HCT116 (cell line): ENCODE results near the gene CD320. TPM values are rescaled to one million over a fixed set of nuclear protein-coding genes. Genes with fewer than 3 reads are reported as not detected.

Source experiments
- ATAC-seq: fragments of 200-7000 bp; cut with Tn5 transposase; 2 replicates; pipeline ENCODE4 v1.9.1; 2020; ENCODE audit warnings: mild to moderate bottlenecking, moderate library complexity
- BruUV-seq: library from RNA; stranded (reverse); fragments of 400-500 nt; replicated peaks from 2 replicates; lab custom pipeline; 2021; lab: Mats Ljungman, UMichigan
- CTCF ChIA-PET: fragments of 300-600 bp; sonication (Branson Sonifier 250); formaldehyde crosslinking; loops from one replicate; lab custom pipeline; 2021; ENCODE audit warnings: antibody characterized with exemption; lab: Charles Lee
- POLR2A ChIA-PET: fragments of 300-600, 350-600 bp; sonication (Branson Sonifier 250); formaldehyde crosslinking; loops from one replicate; lab custom pipeline; 2021; ENCODE audit warnings: antibody characterized with exemption; lab: Charles Lee
- RAD21 ChIA-PET, 2 experiments: fragments of 300-600 bp; sonication (Branson Sonifier 250); formaldehyde crosslinking; loops; one replicate each; lab custom pipeline; 2023; ENCODE audit warnings: low total read pairs in 2 of 2; ENCODE audit not compliant: uncharacterized antibody in 2 of 2, unreplicated experiment in 2 of 2, low non-redundant PET in 1 of 2; lab: Charles Lee
- DNase-seq: peaks from one replicate; pipeline ENCODE4 v3.0.0-alpha.2; 2010; ENCODE audit warnings: low read depth, low spot score
- H2AFZ ChIP-seq: fragments of 200-600 bp; shearing (Covaris generic), sonication (generic); 2 replicates; pipeline ENCODE4 v1.6.1; 2017; ENCODE audit warnings: low read depth, mixed run types, mixed read lengths, antibody characterized with exemption, low read length; ENCODE audit not compliant: poor library complexity, severe bottlenecking
- H3K27ac ChIP-seq: 2 replicates; pipeline ENCODE4 v1.5.1; 2012; ENCODE audit warnings: low read depth, low read length
- H3K27me3 ChIP-seq: fragments of 200-600 bp; sonication (generic); 2 replicates; pipeline ENCODE4 v1.6.1; 2016; ENCODE audit warnings: mixed run types, low read length, mixed read lengths; ENCODE audit not compliant: insufficient read depth
- H3K36me3 ChIP-seq, 2 experiments: fragments of 200-500 bp in 1 of 2; fragments of 200-600 bp in 1 of 2; sonication (Bioruptor generic) in 1 of 2; sonication (generic) in 1 of 2; 2 replicates each; pipeline versions ENCODE4 v1.5.1 to v1.6.1; 2014 to 2016; ENCODE audit warnings: low read length in 2 of 2, inconsistent platforms in 1 of 2, mixed read lengths in 1 of 2, mixed run types in 1 of 2; ENCODE audit not compliant: insufficient read depth in 2 of 2, control insufficient read depth in 1 of 2
- H3K4me1 ChIP-seq, 2 experiments: fragments of 200-600 bp in 1 of 2; sonication (generic) in 1 of 2; 2 replicates each; pipeline versions ENCODE4 v1.5.1 to v1.6.1; 2012 to 2017; ENCODE audit warnings: low read length in 2 of 2, inconsistent platforms in 1 of 2, mild to moderate bottlenecking in 1 of 2, mixed read lengths in 1 of 2, mixed run types in 1 of 2, moderate library complexity in 1 of 2; ENCODE audit not compliant: insufficient read depth in 2 of 2, control insufficient read depth in 1 of 2
- H3K4me2 ChIP-seq: fragments of 200-600 bp; sonication (generic); 2 replicates; pipeline ENCODE4 v1.6.1; 2017; ENCODE audit warnings: mixed run types, low read length, mixed read lengths
- H3K4me3 ChIP-seq, 2 experiments: fragments of 200-600 bp in 1 of 2; sonication (generic) in 1 of 2; replicated peaks in 1 of 2; 2 replicates each; pipeline ENCODE4 v1.5.1; 2011 to 2016; ENCODE audit warnings: low read length in 2 of 2, control low read depth in 1 of 2, low read depth in 1 of 2, mild to moderate bottlenecking in 1 of 2, mixed read lengths in 1 of 2, mixed run types in 1 of 2
- H3K79me2 ChIP-seq: fragments of 200-600 bp; sonication (generic); 2 replicates; pipeline ENCODE4 v1.6.1; 2017; ENCODE audit warnings: mild to moderate bottlenecking, mixed run types, low read length, moderate library complexity, mixed read lengths; ENCODE audit not compliant: insufficient read depth
- H3K9ac ChIP-seq: fragments of 200-600 bp; sonication (generic); 2 replicates; pipeline ENCODE4 v1.6.1; 2016; ENCODE audit warnings: low read length, mixed read lengths
- H3K9me2 ChIP-seq: fragments of 200-600 bp; sonication (generic), shearing (Covaris generic); 2 replicates; pipeline ENCODE4 v1.6.1; 2017; ENCODE audit warnings: mixed run types, mild to moderate bottlenecking, moderate library complexity; ENCODE audit not compliant: insufficient read depth
- H3K9me3 ChIP-seq, 2 experiments: fragments of 200-500 bp in 1 of 2; fragments of 200-600 bp in 1 of 2; sonication (Bioruptor generic) in 1 of 2; sonication (generic) in 1 of 2; 2 replicates each; pipeline ENCODE4 v1.6.1; 2014 to 2017; ENCODE audit warnings: low read length in 2 of 2, mixed read lengths in 2 of 2, inconsistent platforms in 1 of 2, low read depth in 1 of 2, mild to moderate bottlenecking in 1 of 2, mixed run types in 1 of 2, moderate library complexity in 1 of 2; ENCODE audit not compliant: control insufficient read depth in 1 of 2, insufficient read depth in 1 of 2
- H4K20me1 ChIP-seq: fragments of 200-600 bp; sonication (generic), shearing (Covaris generic); 2 replicates; pipeline ENCODE4 v1.6.1; 2017; ENCODE audit warnings: mixed run types, mild to moderate bottlenecking, moderate library complexity; ENCODE audit not compliant: insufficient read depth
- ATF3 ChIP-seq: IDR thresholded peaks from 2 replicates; pipeline ENCODE4 v1.6.1; 2012
- EZH2phosphoT487 ChIP-seq: fragments of 200-600 bp; IDR thresholded peaks from 2 replicates; pipeline ENCODE4 v1.6.1; 2018; ENCODE audit warnings: antibody characterized with exemption, borderline replicate concordance
- FOSL1 ChIP-seq: IDR thresholded peaks from 2 replicates; pipeline ENCODE4 v1.6.1; 2012; ENCODE audit warnings: low read depth
- MAX ChIP-seq: IDR thresholded peaks from 2 replicates; pipeline ENCODE4 v1.6.1; 2012
- POLR2AphosphoS5 ChIP-seq: IDR thresholded peaks from 2 replicates; pipeline ENCODE4 v1.6.1; 2011; ENCODE audit warnings: mild to moderate bottlenecking, low read depth, low read length, moderate library complexity
- RAD21 ChIP-seq: IDR thresholded peaks from 2 replicates; pipeline ENCODE4 v1.6.1; 2012; ENCODE audit warnings: low read depth, mild to moderate bottlenecking
- SRF ChIP-seq: IDR thresholded peaks from 2 replicates; pipeline ENCODE4 v1.6.1; 2012; ENCODE audit warnings: low read depth
- TCF7L2 ChIP-seq: IDR thresholded peaks from 2 replicates; pipeline ENCODE4 v1.7.0; 2011; ENCODE audit warnings: borderline replicate concordance, inconsistent platforms; ENCODE audit not compliant: insufficient read depth, insufficient read length; ENCODE audit errors: extremely low read depth
- YY1 ChIP-seq: IDR thresholded peaks from 2 replicates; pipeline ENCODE4 v1.6.1; 2011; ENCODE audit warnings: low read length, low read depth, moderate library complexity, mild to moderate bottlenecking; ENCODE audit not compliant: insufficient replicate concordance; ENCODE audit errors: extremely low read depth
- ZBTB33 ChIP-seq: IDR thresholded peaks from 2 replicates; pipeline ENCODE4 v1.6.1; 2011; ENCODE audit warnings: mild to moderate bottlenecking, low read length, moderate library complexity; ENCODE audit not compliant: insufficient replicate concordance; ENCODE audit errors: extremely low read depth
- intact Hi-C: fragments of 100-400 bp; cut with micrococcal nuclease; formaldehyde crosslinking; loops from 2 replicates; pipeline ENCODE4 v1.10.0; 2022
- total RNA-seq: library from RNA; stranded (reverse); gene quantifications from one replicate; pipeline ENCODE4 v1.2.1, GENCODE V29; 2021; ENCODE audit not compliant: unreplicated experiment

The CD320 gene
- total RNA-seq, 1 experiment from 2014 or later = 86.2 TPM

- no peak for ATAC-seq
- no peaks in the 10 kb centered on the region for H3K36me3 ChIP-seq
- no peaks in the 10 kb centered on the region for H3K9me2 ChIP-seq
- no TSS peak for BruUV-seq
- H3K4me1 ChIP-seq = peaks cover 4 to 6% of the 10 kb centered on the region in 2 experiments; a peak in 3 of 4 replicates
- ChIA-PET CTCF (no interaction called here), RAD21 (no interaction called here)
- H2AFZ ChIP-seq = no peak overlapping the region
- H3K9me3 ChIP-seq = no peaks in the 10 kb centered on the region
- H3K79me2 ChIP-seq = peaks cover 15% of the 10 kb centered on the region
- no peak overlapping the region for H3K27ac ChIP-seq
- no peak for TF ChIP-seq ATF3
- no peak for TF ChIP-seq POLR2AphosphoS5
- no peak for TF ChIP-seq MAX
- no peak for TF ChIP-seq FOSL1
- no peak for TF ChIP-seq EZH2phosphoT487
- TF ChIP-seq TCF7L2 = no peak
- TF ChIP-seq YY1 = no peak
- no peak for TF ChIP-seq ZBTB33
- TF ChIP-seq RAD21 = no peak
- no peak for TF ChIP-seq SRF
- TF ChIP-seq, all 23 proteins: peak for 0
- no peak for DNase-seq
- Histone ChIP-seq H4K20me1 (no peaks in the 10 kb centered on the region), H3K4me3 (no peak overlapping the region), H3K9ac (no peak overlapping the region), H3K27me3 (no peaks in the 10 kb centered on the region), H3K4me2 (no peak overlapping the region)
- intact Hi-C loops = loop anchor here (10.0 kb wide), 1 partner anchor 175 kb away; no protein-coding TSS in a partner anchor
- POLR2A ChIA-PET = no interaction called here
These were observed 21.8 kb upstream of the CD320 start for GRCh38 chr19:8329996-8330395.
